GM18505 (cell line): ENCODE results near the gene CD80.

Source experiments
- ATAC-seq: cut with Tn5 transposase; IDR thresholded peaks from one replicate; pipeline ENCODE4 v1.9.1; 2021; ENCODE audit not compliant: unreplicated experiment
- POLR2A ChIP-seq: IDR thresholded peaks from 4 replicates; pipeline ENCODE4 v1.6.1; 2011; ENCODE audit warnings: borderline replicate concordance; ENCODE audit not compliant: insufficient read depth, insufficient read length; ENCODE audit errors: extremely low read depth

The CD80 gene

DNA sequence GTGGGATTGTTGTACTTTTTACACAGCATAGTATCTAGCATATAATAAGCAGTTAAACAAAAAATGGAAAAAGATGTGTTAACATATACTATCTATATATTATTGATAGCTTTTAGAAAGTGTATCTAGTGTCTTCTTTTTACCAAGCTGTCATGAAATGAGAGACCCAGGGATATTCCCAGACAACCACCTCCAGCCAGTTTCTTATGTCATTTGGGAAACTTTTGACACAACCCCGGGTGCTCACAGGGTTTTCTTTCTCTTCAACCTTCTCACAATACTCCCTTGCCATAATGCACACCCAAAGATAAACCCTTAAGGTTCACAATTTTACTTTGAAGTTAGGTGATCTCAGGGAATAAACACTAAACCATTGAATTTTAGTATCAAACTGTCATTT lies 33.4 kb upstream of the CD80 start:
- no peak for ATAC-seq
- TF ChIP-seq POLR2A = no peak

- no peak for ATAC-seq
- no peak for TF ChIP-seq POLR2A
Measured at GRCh38 chr3:119590706-119591105, 31.3 kb upstream of the CD80 start.

DNA sequence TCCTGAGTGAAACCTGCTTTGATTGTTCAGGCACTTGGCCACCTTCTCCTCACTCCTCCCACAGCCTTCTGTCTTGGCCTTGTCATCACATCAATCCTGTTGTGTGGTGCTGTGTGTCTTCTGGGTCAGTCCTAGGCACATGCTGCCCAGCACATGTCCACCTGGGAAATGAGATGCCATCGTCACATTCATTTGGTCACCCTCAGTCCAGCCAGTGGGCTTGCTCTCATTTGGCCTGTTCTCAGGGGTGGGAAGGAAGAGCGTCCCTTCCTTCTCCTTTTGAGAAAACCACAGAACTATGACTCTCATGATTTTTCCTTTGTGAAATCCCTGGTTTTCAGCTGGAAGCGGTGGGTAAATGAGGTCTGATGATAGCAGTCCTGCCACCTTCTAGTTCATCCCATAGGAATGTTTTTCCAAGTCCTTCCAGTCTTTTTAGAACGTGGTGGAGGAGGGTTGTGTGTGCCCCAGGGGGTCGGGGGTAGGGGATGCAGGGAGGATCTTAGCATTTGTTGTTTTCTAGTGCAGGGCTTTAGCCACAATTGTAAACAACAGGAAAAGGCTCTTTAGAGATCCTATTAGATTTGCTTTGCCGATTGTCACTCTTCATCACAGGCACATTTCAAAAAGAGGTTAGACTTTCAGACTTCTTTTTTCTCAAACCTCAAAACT lies 29.8 kb upstream of the CD80 start:
- TF ChIP-seq POLR2A = no peak
- no peak for ATAC-seq

DNA sequence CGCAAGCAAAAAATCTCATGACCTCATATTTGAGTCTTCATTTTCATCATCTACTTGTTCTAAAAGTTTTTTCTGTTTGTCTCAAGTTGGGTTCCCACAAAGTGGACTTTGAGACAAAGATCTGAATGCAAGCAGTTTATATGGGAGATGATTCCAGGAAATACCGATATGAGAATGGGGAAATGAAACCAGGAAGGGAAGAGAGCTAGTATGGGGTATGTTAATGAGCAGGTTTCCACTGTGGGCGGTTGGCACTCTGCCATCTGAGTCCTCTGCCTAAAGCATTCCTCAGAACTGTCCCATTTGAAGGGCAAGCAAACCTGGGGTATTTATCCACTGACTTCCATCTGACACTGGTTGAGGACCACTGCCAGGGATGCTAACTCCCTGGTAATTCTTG lies 28.7 kb upstream of the CD80 start:
- no peak for ATAC-seq
- TF ChIP-seq POLR2A = no peak

GRCh38 chr3:119586733-119587172 lies 27.3 kb upstream of the CD80 start:
- ATAC-seq = no peak
- no peak for TF ChIP-seq POLR2A

GRCh38 chr3:119585856-119586570 lies 26.6 kb upstream of the CD80 start:
- ATAC-seq = no peak
- no peak for TF ChIP-seq POLR2A

DNA sequence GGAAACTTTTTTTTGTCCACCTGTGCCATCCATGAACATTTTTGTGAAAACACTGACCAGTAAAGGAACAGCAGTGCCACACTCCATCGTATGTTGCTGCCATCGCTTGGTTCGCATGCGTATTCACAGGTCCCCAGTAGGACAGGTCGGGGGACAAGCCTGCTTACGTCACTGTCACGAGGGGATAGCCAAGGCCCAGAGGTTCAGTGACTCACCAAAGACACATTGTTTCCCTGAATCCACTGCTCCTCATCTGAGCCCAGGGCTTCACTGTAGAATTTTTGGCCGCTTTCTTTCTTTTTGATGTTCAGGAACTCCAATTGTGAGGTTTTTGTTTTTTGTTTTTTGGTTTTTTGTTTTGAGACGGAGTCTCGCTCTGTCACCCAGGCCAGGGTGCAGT lies 25.8 kb upstream of the CD80 start:
- TF ChIP-seq POLR2A = no peak
- ATAC-seq = no peak

DNA sequence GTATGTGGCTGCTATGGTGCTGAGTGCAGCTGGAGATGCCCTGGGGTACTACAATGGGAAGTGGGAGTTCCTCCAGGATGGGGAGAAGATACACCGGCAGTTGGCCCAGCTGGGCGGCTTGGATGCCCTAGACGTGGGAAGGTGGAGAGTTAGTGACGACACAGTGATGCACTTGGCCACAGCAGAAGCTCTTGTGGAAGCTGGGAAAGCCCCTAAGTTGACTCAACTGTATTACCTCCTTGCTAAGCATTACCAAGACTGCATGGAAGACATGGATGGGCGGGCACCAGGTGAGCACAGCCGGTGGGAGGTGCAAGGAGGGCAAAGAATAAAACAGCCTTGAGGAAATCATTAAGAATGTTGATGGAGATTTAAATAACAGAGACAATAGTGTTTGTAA lies 22.8 kb upstream of the CD80 start:
- TF ChIP-seq POLR2A = peak; percentile 25
- no peak for ATAC-seq

DNA sequence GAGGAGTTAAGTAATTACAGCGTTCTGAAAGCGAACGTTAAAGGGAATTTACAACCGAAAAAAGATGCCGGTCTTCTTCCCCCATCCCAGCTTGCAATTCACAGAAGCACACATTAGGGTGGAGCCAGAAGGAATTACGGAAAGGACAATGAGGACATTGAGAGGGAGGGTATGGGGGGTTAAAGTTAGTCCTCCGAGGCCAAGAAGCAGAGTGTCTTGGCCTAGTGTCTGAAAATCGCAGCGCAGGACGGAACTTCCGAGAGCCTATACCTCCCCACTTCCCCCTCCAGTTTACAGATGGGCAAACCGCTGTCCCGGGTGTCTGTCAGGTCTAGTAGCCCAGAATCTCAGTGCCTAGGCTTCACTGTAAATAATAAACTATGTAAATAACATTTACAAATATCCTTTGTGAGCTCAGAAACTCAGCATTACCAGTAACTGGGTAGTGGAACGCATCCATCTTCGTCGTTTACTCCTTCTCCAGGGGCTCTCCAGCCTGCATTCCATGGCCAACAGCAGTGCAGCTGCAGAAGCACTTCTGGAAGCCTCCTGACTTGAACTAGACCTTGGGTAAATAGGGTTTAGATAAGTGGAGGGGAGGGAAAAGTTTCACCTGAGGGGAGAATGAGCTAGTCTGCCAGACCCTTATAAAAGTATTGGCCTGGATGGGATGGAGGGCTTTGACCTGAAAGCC lies 20.8 kb upstream of the CD80 start:
- TF ChIP-seq POLR2A = peak; percentile 14
- peak; percentile 63 for ATAC-seq

DNA sequence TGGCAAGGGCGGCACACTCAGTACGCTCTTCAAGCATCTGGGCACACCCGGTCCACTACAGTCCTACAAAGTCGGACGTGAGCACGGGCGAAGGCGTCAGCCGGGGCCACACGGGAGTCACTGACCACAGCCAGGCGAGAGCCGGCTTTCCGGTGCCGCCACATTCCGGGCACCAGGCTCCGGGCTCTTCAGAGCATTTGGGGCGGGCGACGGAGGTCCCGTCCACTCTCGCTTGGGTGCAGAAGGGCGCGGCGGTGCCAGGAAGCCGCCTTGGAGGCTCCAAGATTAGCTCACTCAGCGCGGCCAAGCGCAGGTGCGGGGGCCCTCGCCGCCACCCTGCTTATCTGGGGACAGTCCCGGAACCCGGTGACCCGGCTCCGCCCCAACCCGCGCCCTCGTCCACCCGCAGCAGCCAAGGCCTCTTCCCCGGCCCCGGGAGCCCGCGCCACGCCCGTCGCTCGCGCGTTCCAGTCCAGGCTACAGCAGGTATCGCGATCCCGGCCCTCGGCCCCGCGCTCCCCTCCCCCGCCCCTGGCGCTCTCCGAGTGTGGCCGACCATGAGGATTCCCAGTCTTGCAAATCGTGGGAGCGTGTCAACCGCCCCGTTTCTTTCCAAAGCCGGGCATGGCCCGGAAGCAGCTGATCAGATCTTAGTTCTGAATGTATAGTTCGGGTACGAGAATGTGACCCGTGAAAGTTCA lies 20.1 kb upstream of the CD80 start, which contains the start of gene ADPRH:
Gene ADPRH, plus strand, starts transcription at position 127 of the 701 bp plus-strand sequence. CDS start 2,678 bp downstream, outside the sequence.
- ATAC-seq = peak; percentile 56
- peak; percentile 88 for TF ChIP-seq POLR2A

DNA sequence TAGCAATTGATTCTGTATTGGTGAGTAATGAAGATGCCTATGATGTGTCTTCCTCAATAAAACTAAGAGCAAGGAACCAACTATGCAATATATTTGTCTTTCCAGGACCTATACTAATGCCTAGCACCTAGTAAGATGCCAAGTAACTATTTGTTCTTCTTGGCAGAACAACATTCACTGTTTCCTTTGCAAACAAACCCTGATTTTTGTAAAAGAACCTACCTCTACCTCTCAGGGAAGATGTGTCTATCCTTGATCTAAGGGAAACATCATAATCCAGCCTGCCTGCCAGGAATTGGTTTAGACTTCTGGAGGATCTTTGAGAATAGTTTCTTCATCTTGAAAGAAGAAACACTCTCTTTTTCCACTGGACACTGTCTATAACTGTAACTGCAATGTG lies 16.1 kb upstream of the CD80 start:
- TF ChIP-seq POLR2A = no peak
- no peak for ATAC-seq

GRCh38 chr3:119571688-119572087 lies 12.3 kb upstream of the CD80 start:
- TF ChIP-seq POLR2A = no peak
- ATAC-seq = no peak

DNA sequence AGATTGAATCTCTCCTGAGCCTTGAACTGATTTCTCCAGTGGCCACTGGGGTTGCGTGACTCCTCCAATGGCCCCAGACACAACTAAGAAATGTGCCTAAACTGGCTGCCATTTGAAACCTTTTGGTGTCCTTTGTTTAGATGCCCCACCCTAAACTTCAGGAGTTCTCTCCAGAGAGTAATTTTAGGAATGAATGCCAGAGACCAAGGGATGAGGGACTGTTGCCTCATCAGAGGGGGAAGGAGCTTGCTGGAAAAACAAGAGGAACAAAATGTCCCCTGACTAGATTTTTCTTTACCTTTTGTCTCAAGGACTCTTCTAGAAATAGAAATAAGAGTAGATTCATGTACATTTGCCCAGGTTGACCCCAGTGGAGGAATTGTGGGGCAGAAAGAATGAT lies 11.8 kb upstream of the CD80 start:
- no peak for ATAC-seq
- no peak for TF ChIP-seq POLR2A
